GM19193 (cell line): ENCODE results near the gene AKT2.

Experiments
- POLR2A ChIP-seq: IDR thresholded peaks from 4 replicates; pipeline ENCODE4 v1.6.1; 2011; ENCODE audit not compliant: insufficient read depth, insufficient read length; ENCODE audit errors: extremely low read depth

Gene AKT2

DNA sequence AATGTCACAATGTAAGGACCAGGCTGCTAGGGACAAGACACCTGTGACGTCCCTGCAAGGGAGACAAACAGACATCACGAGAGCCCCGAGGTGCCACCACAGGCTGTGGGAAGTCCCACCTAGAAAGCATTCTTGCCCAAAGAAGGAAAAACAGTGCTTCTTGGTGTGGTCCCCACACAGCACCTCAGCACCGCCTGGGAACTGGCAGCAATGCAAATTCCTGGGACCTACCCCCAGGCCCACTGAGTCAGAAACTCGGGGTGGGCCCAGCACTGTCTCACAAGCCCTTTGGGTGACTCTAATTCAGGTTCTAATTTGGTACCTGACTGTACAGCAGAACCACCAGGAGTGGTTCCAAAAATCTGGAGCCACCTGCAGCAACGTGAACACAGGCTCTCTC, 44.8 kb downstream of the AKT2 start:
- TF ChIP-seq POLR2A = no peak

DNA sequence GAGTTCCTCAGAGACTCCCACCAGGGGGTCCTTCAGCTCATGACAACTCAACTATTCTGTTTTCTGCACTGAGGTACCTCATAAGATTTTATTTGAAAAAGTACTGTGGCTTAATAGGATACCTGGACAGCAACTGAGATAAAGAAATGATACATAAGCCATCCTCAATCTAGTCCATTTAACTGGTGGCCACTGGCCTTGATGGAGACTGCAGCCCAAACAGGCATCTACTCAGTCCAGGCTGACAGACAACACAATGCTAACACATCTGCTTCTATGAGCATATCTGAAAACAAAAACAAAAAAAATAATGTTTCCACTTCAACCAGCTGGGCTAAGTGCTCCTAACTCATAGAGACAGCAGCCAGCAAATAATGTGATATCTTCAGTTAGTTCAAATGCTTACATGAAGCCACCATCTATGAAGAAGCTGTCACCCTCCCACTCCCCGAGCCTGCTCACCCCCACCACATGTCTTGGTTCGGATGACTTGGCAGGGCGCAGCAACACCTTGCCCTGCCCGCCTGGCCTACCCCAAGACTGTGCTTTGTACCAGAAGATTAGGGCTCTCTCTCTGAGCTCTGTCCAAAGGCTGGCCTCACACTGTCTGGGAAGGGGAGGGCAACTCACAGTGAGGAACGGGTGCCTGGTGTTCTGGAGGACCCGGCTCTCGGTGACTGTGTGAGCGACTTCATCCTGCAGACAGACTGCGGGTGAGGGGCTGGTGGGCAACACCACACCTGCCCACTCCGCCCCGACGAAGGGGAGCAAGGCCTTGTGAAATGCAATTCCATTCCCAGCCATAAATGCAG, 45.5 kb downstream of the AKT2 start:
- no peak for TF ChIP-seq POLR2A

DNA sequence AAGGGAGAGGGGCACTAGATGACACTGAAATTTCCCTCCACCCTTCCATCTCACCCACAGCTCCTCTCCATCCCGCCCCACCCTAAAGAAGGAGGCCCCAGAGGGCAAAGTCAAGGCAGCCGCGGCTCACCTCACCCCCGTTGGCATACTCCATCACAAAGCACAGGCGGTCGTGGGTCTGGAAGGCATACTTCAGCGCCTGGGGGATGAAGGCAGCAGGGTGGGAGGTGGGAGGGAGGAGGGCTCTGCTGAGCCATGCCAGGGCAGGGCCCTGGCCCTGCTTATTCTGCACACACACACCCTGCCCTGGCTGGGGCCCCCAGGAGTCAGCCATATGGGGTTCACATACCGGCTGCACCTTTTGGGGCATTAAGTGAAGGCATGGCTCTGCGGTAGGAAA, 46.4 kb downstream of the AKT2 start:
- no peak for TF ChIP-seq POLR2A

DNA sequence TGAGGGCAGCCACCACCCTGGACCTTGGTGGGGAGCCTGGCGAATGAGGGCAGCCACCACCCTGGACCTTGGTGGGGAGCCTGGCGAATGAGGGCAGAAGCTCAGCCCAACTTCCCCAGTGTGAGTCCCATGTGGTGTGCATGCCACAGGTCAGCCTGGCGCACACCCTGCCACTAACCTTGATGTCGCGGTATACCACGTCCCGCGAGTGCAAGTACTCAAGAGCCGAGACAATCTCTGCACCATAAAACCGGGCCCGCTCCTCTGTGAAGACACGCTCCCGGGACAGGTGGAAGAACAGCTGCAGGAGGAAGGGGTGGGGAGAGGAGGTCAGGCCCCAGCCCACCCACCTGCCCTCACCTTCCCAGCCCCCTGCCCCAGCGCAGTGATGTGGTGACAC, 47.4 kb downstream of the AKT2 start:
- no peak for TF ChIP-seq POLR2A

DNA sequence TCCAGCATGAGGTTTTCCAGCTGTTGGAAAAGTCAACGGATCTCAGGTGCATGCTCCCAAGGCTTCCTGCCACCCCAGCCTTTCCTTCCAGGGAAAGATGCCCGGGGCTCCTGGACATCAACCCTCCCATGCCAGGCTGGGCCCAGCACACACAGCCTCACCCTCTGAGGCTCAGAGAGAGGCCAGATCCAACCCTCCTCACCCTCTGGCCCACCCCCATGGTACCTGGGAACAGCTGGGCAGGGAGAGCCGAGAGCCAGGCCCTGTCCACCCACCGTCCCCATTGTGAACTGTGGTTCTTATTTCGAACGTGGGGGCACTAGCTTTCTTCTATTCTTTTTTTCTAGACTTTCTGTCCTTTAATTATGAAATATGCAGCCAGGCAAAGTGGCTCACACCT, 48.8 kb downstream of the AKT2 start:
- no peak for TF ChIP-seq POLR2A

DNA sequence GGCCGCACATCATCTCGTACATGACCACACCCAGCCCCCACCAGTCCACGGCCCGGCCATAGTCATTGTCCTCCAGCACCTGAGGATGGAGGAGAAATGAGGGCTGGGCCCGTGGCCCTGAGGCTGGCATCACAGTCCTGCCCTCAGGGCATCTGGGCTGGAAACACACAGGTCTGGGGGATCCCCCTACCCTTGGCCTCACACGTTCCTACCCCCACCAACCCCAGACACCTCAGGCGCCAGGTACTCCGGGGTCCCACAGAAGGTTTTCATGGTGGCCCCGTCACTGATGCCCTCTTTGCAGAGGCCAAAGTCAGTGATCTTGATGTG, 49.2 kb downstream of the AKT2 start:
- TF ChIP-seq POLR2A = no peak

DNA sequence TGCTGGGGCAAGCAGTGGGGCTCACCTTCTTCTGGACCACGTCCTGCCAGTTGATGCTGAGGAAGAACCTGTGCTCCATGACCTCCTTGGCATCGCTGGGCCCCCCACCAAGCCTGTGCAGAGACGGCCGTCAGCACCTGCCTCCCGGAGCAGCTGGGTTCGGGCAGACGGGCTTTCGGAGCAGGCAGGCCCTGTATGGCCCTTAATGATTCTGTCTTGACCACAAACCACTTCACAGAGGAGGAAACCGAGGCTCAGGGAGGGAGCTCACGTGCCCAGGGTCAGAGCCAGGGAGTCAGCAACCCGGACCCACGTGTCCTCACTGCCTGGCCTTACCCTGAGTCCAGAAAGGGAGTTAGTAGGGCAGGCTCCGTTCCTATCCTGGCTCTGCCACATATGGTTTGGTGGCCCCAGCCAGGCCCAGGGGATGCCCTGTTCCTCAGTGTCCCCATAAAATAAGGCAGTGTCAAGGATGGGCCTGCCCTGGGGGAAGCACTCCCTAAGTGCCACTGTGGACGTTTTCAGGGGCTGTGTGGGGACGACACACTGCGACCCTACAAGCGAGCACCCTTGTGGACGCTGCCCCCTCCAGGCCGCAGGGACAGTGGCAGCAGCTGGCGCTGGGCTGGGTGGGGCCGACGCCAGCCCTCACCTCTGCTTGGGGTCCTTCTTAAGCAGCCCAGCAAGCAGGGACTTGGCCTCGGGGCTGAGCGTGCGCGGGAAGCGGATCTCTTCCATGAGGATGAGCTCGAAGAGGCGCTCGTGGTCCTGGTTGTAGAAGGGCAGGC, 49.7 kb downstream of the AKT2 start:
- TF ChIP-seq POLR2A = no peak

DNA sequence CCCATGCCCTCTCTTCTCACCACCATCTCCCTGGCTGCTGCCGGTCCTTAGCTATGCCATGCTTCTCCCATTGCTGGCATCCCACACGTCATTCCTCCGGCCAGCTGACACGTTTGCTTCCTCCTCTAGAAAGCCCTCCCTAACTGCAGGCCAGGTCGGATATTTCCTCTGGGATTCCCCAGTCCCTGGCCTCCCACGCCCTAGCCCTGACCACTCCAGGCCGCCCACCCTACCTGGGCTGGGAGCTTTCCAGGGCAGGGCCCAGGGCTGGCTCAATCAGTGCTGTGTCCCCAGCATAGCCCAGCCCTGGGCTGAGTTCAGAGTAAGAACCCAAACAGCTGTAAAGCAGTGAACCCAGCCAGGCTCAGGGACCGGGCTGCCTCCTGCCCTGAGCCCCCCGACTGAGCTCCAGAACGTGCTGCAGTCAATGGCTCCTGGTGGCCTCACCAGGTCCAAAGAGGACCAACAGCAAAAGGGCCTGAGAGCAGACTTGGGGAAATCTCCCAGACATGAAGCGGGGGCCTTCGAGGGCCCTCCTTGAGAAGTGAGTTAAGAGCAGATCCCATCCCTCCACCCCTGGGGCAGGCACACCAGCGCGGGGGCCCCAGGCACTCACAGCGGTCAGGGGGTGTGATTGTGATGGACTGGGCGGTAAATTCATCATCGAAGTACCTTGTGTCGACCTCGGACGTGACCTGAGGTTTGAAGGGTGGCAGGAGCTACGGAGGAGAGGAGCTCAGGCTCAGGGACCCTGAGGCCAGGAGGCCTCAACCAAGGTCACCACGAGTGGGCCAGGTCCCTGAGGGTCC, 50.5 kb downstream of the AKT2 start:
- TF ChIP-seq POLR2A = no peak

DNA sequence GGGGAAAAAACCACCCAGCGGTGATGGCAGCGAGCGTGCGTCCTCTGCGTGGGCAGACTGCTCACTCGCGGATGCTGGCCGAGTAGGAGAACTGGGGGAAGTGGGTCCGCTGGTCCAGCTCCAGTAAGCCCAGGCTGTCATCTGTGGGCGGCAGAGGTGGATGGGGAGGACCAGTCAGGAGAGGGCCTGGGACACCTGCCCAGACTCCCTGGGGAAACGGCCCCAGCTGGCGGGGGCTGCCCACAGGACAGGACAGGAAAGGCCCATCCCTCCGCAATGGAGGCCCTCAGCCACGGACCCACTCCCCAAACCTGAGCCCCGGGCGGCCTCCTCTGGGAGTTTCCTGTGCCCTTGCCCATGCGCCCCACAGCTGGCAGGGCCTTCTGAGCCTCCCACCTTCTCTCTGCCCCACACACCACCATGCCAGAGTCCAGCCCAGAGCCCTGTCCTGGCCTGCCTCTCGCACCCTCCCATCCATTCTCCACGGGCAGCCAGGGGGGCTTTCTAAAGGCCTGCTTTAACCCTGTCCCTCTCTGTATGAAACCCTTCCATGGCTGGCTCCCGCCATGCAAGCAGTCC, 51.2 kb downstream of the AKT2 start:
- TF ChIP-seq POLR2A = no peak

DNA sequence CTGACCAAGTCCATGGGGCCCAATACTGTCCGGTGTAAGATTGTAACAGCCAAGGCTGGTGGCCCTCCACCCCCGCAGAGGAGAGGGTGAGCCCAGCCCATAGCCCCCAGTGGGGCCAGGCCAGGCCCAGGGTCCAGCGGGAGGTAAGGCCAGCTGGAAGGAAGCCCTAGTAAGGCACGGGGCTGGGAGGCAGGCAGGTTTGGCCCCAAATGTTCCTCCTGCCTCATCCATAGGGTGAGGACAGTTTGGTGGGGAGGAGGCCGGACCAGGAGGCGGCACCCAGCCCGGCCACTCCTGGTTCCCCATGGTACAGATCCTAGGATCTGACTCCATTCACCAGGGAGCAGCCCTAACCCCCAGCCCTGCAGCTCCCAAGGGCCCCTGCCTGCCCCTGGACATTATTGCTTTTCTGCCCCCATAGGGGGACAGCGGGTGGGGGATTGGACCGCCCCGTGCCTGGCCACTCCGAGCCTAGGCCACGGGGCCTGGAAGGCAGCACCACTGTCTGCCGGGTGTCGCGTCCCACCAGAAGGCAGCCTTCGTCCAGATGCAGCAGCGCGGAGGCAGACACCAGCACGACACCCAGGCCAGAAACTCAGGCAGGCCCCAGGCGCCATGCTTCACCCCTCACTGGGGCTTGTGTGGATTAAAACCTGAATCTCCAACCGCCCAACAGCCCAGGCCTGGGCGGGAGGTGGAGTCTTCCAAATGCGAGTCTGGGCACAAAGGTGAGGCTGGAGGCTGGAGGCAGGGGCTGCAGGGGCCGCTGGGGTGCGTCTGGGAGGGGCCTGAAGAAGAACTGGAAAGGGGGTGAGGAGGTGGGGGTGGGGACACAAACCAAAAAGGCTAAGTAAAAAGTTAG, 52.0 kb downstream of the AKT2 start:
- no peak for TF ChIP-seq POLR2A

DNA sequence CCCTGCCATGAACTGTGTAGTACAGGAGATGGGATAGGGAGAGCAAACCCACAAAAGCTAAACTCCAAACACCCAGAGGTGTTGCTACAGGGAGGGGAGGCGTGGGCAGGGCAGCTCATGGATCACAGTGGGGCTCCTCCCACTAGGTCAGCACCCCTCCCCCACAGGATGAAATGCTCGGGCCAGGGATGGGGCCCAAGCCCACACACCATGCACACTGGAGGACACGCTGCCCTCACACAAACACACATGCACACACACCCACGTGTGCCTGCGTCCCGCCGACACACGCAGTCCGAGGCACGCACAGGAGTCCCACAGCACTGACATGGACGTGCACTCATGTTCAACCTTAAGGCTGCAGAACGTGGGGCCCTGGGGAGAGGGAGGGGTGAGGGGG, 52.7 kb downstream of the AKT2 start:
- TF ChIP-seq POLR2A = no peak

DNA sequence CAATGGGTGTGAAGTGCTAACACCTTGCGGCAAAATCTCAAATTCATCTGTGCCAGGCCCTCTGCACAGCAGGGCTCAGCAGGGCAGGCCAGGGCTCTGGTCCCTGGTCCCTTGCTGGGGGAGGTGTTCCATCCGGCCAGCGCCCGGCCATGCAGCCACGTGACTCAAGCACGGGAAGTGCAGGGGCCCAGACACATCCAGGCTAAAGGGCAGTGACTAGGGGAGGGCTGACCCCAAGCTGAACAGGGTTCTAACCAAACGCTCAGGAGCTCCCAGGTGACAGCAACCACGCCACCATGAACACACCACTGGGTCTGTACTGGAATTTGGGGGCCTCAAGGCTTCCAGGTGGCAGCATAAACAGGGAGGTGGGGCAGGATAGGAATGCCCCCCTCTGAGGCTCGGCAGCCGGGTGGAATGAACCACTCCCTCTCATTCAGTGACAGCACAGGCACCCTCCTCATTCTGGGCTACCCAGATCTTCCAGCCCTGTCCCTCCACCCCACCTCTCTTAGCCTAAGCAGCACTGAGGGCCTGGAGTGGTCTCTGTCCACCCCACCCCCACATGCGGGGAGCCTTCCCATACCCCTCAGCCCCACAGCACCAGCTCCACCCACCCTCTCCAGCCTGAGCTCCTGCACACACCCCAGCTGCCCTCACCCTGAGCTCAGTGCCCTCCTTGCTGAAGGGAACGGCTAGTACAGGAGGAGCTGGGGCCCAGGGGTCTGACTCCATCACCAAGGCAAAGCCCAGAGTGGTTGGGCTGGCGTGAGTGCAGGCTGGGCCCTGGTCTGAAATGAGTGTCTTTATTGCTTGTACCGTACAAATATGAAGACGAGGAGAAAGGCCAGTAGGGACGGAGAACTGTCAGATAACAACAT, 53.4 kb downstream of the AKT2 start:
- TF ChIP-seq POLR2A = no peak

DNA sequence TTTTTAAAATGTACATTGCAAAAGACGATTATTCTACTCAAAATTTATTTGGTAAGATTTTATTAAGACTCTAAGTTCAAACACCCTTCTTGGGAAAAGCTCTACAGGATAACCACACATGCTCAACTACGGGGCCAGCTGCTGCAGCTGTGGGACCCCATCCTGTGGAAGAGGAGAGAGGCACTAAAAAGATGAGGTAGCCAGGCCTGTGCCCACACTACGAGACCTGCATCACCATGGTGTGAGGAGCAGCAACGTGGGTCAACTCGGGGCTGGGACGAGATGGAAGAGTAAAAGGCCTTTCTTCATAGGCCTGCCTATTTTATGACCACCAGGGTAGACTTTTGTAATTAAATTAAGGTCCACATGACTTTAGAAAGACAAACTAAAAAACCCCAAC, 54.1 kb downstream of the AKT2 start:
- TF ChIP-seq POLR2A = no peak
